ENCODE data around the gene KDM1A. TPM values are rescaled to one million over a fixed set of nuclear protein-coding genes. Genes with fewer than 3 reads are reported as not detected.

The KDM1A gene
- total RNA-seq, 3 donors from 2014 or later: 41.6 to 73.2 (median 68.5) TPM

- intact Hi-C loops (cut with DNase I; ENCODE audit: low total_unique reads): no loop called here
- H3K27me3 ChIP-seq: no peaks in the 10 kb centered on the region
- H3K4me1 ChIP-seq: peaks cover 3 to 6% of the 10 kb centered on the region in 2 donors
- no peak overlapping the region for H3K27ac ChIP-seq
- no peaks in the 10 kb centered on the region for H3K9me3 ChIP-seq
- no peak overlapping the region for H3K4me3 ChIP-seq
- DNase-seq (ENCODE audit: low spot score in 2 of 2): no peak
- TF ChIP-seq POLR2A (IDR thresholded peaks at IDR 0.05) (no peak), POLR2AphosphoS5 (IDR thresholded peaks at IDR 0.05) (no peak), CTCF (IDR thresholded peaks at IDR 0.05) (no peak)
- no peaks in the 10 kb centered on the region for H3K36me3 ChIP-seq
Measured at GRCh38 chr1:23123528-23123927, 104.3 kb downstream of the KDM1A start.

- Histone ChIP-seq H3K36me3 (no peaks in the 10 kb centered on the region), H3K4me1 (peaks cover 3 to 6% of the 10 kb centered on the region in 2 donors), H3K9me3 (no peaks in the 10 kb centered on the region), H3K27me3 (no peaks in the 10 kb centered on the region), H3K4me3 (no peak overlapping the region), H3K27ac (no peak overlapping the region)
- no peak for DNase-seq (ENCODE audit: low spot score in 2 of 2)
- intact Hi-C loops (cut with DNase I; ENCODE audit: low total_unique reads): loop anchor here (5.0 kb wide), 1 partner anchor 1532 kb away; no protein-coding TSS in a partner anchor
- TF ChIP-seq POLR2A (IDR thresholded peaks at IDR 0.05) (no peak), CTCF (IDR thresholded peaks at IDR 0.05) (no peak), POLR2AphosphoS5 (IDR thresholded peaks at IDR 0.05) (no peak)
Measured at GRCh38 chr1:23124259-23125026, 105.2 kb downstream of the KDM1A start.

- Histone ChIP-seq H3K27me3 (no peaks in the 10 kb centered on the region), H3K4me3 (no peak overlapping the region), H3K4me1 (peaks cover 3 to 6% of the 10 kb centered on the region in 2 donors), H3K9me3 (no peaks in the 10 kb centered on the region), H3K27ac (no peak overlapping the region), H3K36me3 (no peaks in the 10 kb centered on the region)
- no peak for DNase-seq (ENCODE audit: low spot score in 2 of 2)
- intact Hi-C loops (cut with DNase I; ENCODE audit: low total_unique reads): loop anchor here (5.0 kb wide), 1 partner anchor 1533 kb away; no protein-coding TSS in a partner anchor
- TF ChIP-seq POLR2A (IDR thresholded peaks at IDR 0.05): no peak
- no peak for TF ChIP-seq POLR2AphosphoS5 (IDR thresholded peaks at IDR 0.05)
- no peak for TF ChIP-seq CTCF (IDR thresholded peaks at IDR 0.05)
Measured at GRCh38 chr1:23125489-23125888, 106.2 kb downstream of the KDM1A start.

GRCh38 chr1:23126200-23126599, 106.9 kb downstream of the KDM1A start:
- H3K27me3 ChIP-seq: no peaks in the 10 kb centered on the region
- H3K27ac ChIP-seq: no peak overlapping the region
- H3K4me3 ChIP-seq: no peak overlapping the region
- H3K4me1 ChIP-seq: peaks cover 3 to 6% of the 10 kb centered on the region in 2 donors
- no peak for DNase-seq (ENCODE audit: low spot score in 2 of 2)
- H3K9me3 ChIP-seq: no peaks in the 10 kb centered on the region
- TF ChIP-seq POLR2AphosphoS5 (IDR thresholded peaks at IDR 0.05): no peak
- TF ChIP-seq CTCF (IDR thresholded peaks at IDR 0.05): no peak
- TF ChIP-seq POLR2A (IDR thresholded peaks at IDR 0.05): no peak
- H3K36me3 ChIP-seq: no peaks in the 10 kb centered on the region
- intact Hi-C loops (cut with DNase I; ENCODE audit: low total_unique reads): loop anchor here (5.0 kb wide), 1 partner anchor 1534 kb away; no protein-coding TSS in a partner anchor

GRCh38 chr1:23126801-23127200, 107.5 kb downstream of the KDM1A start:
- TF ChIP-seq POLR2A (IDR thresholded peaks at IDR 0.05) (no peak), POLR2AphosphoS5 (IDR thresholded peaks at IDR 0.05) (no peak), CTCF (IDR thresholded peaks at IDR 0.05) (no peak)

More at GRCh38 chr1:23126801-23127200, 107.5 kb downstream of the KDM1A start:
- Histone ChIP-seq H3K9me3 (no peaks in the 10 kb centered on the region), H3K27ac (no peak overlapping the region), H3K36me3 (no peaks in the 10 kb centered on the region), H3K4me1 (peaks cover 3 to 6% of the 10 kb centered on the region in 2 donors), H3K4me3 (no peak overlapping the region), H3K27me3 (no peaks in the 10 kb centered on the region)
- DNase-seq (ENCODE audit: low spot score in 2 of 2): no peak
- intact Hi-C loops (cut with DNase I; ENCODE audit: low total_unique reads): loop anchor here (5.0 kb wide), 1 partner anchor 1534 kb away; no protein-coding TSS in a partner anchor
